ENCODE measurements around the gene POLK.
"Not testable (repeated sequence)": the region's sequence is repeated elsewhere in the genome, so short reads cannot be mapped to it uniquely, and the experiment has no call there.

The POLK gene

GRCh38 chr5:75511435-75512382 lies at the start of gene POLK, which contains the start of gene CERT1:
POLK (plus strand) TSS chr5:75511891.
CERT1 (minus strand) TSS chr5:75511629; CDS start chr5:75511207, 422 bp downstream.
- DNase-seq (ENCODE audit: low read depth in 2 of 3, low spot score in 2 of 3): peak; percentile 76 to 90 (median 80)

DNA sequence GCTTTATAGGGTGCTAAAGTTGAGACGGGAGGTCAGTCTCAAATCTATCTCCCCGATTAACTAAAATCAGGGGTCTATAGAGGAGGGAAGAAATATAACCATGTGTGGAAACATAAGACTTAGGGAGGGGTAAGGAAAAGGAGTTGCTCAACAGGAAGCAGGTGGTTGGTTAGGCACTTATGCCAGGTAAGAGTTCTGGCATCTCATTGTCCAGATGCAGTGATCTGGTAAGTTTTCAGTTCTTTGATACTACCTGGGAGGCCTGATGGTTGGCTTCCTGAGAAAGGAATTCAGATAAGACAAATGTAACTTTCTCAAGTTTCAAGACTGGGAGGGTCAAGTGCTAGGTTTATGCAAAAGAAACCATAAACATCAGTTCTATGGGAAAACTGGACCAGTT lies 48.0 kb upstream of the POLK start:
- no peak for DNase-seq (ENCODE audit: low read depth in 2 of 3, low spot score in 2 of 3)

DNA sequence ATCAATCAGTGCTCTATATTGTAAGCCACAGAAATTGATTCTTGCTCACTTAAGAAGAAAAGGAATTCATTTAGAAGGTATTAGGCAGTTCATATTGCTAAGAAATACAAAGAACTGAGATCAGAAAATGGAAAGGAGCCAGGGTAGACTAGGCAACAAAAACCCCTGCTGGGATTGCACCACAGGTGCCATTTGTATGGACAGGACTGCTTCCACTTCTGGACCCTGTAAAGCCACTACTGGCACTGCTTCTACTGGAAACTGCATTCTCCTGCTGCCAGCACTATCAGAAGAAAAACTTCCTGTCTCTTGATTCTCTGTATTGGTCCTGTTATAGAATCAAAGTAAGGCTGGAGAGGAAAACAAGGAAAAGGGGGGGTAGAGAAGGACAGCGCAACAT lies 46.2 kb upstream of the POLK start:
- DNase-seq (ENCODE audit: low read depth in 2 of 3, low spot score in 2 of 3): no peak

DNA sequence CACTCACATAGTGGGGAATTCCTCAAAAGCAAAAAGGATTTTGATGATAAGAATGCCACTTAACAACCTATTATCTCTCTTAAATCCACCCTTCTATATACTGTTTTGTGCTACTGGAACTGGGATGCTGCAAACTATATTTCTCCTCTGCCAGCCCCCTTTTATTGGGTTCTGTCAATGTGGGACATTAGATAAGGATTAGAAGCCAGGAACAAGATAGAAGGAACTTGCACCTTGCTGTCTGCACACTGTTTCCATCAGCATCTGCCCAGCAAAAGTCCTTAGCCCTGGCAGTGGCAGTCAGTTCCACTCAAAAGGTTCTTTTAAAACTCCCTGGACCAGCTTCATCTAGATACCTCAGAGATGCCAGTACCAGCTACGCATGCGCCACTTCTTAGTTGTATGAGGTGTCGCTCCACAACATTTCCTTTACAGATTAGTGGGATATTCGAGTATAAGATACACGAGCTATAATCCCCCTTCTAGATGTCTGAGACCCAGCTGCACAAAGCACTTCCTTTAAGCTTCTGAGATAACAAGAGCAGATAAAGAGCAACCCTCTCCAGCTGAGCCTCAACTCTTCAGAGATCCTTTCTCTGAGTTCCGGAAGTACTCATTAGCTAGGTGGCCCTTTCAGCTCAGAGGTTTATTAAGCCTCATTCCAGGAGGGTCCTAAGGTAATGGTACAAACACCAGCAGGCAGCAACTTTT lies 45.5 kb upstream of the POLK start:
- DNase-seq (ENCODE audit: low read depth in 2 of 3, low spot score in 2 of 3): no peak

DNA sequence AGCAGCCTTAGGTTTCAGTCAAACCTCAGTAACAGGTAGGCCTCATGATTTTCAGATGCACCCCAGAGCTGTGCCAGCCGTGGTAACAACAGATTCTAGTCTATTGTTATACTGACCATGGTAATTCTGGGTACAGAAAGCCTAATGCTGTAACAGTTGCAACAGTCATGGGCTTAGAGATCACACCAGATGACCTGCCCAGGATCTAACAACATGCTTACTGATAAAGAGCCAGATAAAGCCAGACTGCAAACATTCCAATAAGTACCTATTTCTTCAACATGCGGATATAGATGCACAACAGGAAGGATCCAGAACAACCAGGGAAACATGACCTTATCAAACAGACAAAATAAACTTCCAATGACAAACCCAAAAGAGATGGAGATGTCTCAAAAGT lies 43.1 kb upstream of the POLK start:
- no peak for DNase-seq (ENCODE audit: low read depth in 2 of 3, low spot score in 2 of 3)

DNA sequence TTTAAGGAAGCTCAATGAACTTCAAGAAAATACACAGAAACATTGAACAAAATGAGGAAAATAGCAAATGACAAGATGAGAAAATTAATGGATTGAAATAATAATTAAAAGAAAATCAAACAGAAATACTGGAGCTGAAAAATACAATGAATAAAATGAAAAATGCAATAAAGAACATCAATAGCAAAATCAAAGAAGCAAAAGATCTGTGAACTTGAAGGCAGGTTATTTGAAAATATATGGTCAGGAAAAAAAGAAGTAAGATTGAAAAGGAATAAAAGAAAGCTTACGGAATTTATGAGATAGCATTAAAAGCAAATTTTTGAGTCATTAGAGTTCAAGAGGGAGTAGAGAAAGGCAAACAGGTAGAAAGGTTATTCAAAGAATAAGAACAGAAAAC lies 42.7 kb upstream of the POLK start:
- DNase-seq (ENCODE audit: low read depth in 2 of 3, low spot score in 2 of 3): no peak

GRCh38 chr5:75471193-75471592 lies 40.5 kb upstream of the POLK start:
- no peak for DNase-seq (ENCODE audit: low read depth in 2 of 3, low spot score in 2 of 3)

DNA sequence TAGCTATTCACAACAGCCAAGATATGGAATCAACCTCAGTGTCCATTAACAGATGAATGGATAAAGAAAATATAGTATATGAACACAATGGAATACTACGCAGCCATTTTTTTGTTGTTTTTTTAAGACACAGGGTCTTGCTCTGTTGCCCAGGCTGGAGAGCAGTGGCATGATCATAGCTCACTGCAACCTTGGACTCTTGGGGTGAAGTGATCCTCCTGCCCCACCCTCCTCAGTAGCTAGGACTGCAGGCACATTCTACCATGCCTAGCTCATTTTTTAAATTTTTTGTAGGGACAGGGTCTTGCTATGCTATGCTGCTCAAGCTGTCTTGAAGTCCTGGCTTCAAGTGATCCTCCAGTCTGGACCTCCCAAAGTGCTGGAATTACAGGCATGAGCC lies 38.7 kb upstream of the POLK start:
- DNase-seq (ENCODE audit: low read depth in 2 of 3, low spot score in 2 of 3): no peak

DNA sequence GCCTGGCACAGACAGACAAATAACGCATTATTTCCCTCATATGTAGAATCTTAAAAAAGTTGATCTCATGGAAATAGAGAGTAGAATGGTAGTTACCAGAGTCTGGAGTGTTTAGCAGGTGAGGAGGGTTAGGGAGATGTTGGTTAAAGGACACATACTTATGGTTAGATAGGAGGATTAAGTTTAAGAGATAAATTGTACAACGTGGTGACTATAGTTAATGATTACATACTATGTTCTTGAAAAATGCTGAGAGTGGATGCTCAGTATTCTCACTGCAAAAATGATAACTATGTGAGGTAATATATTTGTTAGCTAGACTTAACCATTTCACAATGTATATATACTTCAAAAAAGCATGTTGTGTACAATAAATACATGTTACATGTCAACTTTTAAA lies 38.2 kb upstream of the POLK start:
- no peak for DNase-seq (ENCODE audit: low read depth in 2 of 3, low spot score in 2 of 3)

DNA sequence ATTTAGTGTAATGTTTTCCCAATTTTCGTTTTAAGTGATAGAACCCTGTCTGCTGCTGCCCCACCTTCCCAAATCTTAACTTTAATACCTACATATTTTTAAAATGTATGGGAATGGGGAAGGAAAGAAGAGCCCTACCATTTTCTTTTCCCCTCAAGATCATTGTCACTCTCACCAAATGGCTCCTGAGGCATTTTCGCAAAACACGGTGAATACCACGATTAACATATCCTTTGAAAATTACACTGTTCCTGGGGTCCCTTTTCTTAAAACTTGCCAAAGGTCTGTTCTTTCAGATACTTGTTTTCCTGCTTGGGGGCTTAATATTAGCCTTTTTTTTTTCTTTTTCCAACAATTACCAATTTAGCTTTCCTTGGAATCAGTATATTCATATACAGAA lies 36.3 kb upstream of the POLK start:
- no peak for DNase-seq (ENCODE audit: low read depth in 2 of 3, low spot score in 2 of 3)

DNA sequence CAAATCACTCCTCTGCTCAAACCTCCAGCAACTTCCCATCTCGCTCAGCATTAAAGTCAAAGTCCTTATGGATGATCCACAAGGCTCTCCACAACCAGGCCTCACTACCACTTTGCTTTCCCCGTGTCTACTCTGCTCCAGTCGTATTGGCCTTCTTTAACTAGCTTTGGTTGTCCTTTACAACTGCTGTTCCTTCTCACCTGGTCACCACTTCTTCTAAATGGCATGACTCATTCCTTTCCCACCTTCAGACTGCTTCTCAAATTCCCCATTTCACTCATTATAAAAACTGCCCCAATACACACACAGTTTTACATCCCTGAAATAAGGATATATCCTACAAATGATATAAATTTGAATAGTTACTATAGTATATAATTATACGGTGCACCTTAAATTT lies 30.7 kb upstream of the POLK start:
- DNase-seq (ENCODE audit: low read depth in 2 of 3, low spot score in 2 of 3): no peak

DNA sequence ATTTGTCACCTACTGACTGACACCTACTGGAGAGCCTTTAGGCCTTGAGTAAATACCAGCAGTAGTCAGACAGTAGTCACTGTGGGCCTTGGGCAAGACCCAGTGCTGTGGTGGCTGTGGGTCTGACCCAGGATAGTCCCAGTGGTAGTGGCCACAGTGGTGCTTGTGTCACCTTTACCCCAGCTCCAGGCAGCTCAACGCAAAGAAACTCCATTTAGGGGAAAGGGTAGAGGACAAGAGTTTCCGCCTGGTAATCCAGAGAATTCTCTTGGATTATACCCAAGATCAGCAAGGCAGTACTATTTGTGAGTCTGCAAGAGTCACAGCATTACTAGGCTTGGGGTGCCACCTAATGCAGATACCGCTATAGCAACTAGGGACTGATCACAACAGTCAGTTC lies 29.2 kb upstream of the POLK start:
- DNase-seq (ENCODE audit: low read depth in 2 of 3, low spot score in 2 of 3): no peak

DNA sequence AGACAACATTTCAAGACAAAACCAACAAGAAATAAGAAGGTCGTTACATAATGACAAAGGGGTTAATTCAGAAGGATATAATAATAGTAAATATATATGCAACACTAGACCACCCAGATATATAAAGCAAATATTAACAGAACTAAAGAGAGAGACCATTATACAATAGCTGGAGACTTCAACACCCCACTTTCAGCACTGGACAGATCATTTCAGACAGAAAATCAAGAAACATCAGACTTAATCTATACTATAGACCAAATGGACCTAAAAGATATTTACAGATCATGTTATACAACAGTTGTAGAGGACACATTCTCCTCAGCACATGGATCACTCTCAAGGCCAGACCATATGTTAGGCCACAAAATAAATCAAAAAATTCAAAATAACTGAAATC lies 27.1 kb upstream of the POLK start:
- DNase-seq (ENCODE audit: low read depth in 2 of 3, low spot score in 2 of 3): no peak

- not testable (repeated sequence) for DNase-seq (ENCODE audit: low read depth in 2 of 3, low spot score in 2 of 3)
These were observed 21.8 kb upstream of the POLK start for GRCh38 chr5:75489847-75490246.

DNA sequence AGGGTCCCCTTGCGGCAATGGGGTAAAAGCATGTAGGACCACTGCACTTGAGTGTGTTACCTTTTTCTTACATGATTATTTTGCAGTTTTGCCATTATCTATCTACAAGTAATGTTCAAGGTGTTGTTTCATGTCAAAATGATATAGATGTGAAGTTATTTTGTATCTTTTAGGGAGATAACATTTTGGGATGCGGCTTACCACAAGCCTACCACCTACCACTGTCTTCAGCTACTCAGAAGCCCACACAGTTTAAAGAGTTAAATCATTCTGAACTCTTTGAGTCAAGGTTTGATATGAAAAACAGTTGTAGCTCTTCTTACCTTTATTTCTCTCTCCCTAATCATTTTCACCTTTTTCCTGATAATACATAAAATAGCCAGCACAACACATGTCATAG lies 20.1 kb upstream of the POLK start:
- DNase-seq (ENCODE audit: low read depth in 2 of 3, low spot score in 2 of 3): no peak

- no peak for DNase-seq (ENCODE audit: low read depth in 2 of 3, low spot score in 2 of 3)
These were observed 15.7 kb upstream of the POLK start for GRCh38 chr5:75496026-75496425.

GRCh38 chr5:75498208-75498777 lies 13.4 kb upstream of the POLK start:
- DNase-seq (ENCODE audit: low read depth in 2 of 3, low spot score in 2 of 3): no peak

DNA sequence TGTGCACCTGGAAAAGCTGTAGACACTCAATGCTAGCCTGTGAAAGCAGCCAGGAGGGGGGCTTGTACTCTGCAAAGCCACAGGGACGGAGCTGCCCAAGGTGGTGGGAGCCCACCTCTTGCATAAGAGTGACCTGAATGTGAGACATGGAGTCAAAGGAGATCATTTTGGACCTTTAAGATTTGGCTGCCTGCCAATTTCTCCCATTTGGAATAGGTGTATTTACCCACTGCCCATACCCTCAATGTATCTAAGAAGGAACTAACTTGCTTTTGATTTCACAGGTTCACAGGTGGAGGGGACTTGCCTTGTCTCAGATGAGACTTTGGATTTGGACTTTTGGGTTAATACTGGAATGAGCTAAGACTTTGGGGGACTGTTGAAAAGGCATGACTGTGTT lies 12.8 kb upstream of the POLK start:
- not testable (repeated sequence) for DNase-seq (ENCODE audit: low read depth in 2 of 3, low spot score in 2 of 3)

DNA sequence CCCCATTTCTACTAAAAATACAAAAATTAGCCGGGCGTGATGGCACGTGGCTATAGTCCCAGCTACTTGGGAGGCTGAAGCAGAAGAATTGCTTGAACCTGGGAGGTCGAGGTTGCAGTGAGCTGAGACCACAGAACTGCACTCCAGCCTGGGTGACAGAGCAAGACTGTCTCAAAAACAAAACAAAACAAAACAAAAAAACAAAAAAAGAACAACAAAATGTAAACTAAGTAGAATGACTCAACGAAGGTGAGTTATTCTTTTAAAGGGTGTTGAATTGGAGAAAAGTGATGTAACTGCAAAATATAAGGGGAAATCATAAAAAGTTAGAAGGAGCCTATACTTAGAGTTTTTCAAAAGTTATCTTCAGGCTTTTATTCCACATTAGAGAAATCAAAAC lies 6.6 kb upstream of the POLK start:
- DNase-seq (ENCODE audit: low read depth in 2 of 3, low spot score in 2 of 3): not testable (repeated sequence)

- DNase-seq (ENCODE audit: low read depth in 2 of 3, low spot score in 2 of 3): no peak
These were observed 3.9 kb upstream of the POLK start for GRCh38 chr5:75507841-75508240.

- no peak for DNase-seq (ENCODE audit: low read depth in 2 of 3, low spot score in 2 of 3)
These were observed 2.1 kb upstream of the POLK start for GRCh38 chr5:75509546-75509945.

- DNase-seq (ENCODE audit: low read depth in 2 of 3, low spot score in 2 of 3): no peak
These were observed 1.7 kb upstream of the POLK start for GRCh38 chr5:75509956-75510355.
